Purkinje cell (primary cell): ENCODE results near the gene DNAH9. TPM values are rescaled to one million over a fixed set of nuclear protein-coding genes. Genes with fewer than 3 reads are reported as not detected.

Experiments
- polyA plus RNA-seq: library from polyadenylated mRNA; unstranded; fragments of >200 nt; fragmentation: Nextera tagmentation; gene quantifications from 2 replicates; pipeline ENCODE4 v1.2.1, GENCODE V29; 2014

DNAH9 gene
- 8.3 and 18.5 TPM in 2 replicates for polyA plus RNA-seq

GRCh38 chr17:11598274-11599221 is at the start of gene DNAH9:
Gene DNAH9, plus strand, starts transcription at chr17:11598470. Its CDS starts 29 bp downstream, at chr17:11598499.

DNA sequence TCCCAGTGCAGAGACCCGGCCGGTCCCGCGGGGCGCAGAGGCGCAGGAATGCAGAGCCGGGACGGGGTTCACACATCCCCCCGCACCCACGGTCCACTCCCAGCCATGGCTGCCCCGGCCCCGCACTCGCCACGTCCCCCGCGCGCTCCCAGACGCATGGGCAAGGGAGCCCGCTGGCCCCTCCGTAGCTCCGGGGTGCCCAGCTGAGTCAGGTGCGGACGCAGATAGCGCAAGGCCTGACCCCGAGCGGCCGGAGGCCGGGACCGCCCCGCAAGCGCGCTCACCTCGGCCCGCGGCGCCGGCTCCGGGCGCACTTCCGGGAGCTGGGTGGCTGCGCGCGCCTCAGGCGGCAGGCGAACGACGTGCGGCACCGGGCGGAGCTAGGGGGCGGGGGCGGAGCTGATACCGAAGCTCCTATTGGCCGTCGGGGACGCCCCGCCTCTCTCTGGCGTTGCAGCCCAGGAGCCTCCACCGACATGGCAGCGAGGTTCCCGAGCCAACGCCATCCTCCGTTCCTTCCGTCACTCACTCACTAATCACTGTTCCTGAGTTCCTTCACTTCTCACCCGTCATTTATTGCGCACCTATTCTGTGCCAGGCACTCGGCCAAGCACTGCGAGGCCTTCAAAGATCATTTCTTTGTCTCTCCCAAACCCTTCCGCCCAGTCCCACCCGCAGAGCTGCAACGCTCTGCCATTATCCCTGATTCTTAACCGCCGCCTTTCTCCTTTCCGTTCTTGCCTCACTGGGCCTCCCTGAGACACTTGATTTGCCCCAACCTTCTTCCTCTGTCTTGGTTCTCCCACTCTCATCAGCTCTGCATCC is 399.1 kb downstream of the DNAH9 start, which contains the start of gene ZNF18:
Gene ZNF18 (minus strand): TSS at position 329 of the 825 bp plus-strand sequence. CDS start 4,646 bp downstream, outside the sequence.

